Stimulated activated effector memory CD8-positive, alpha-beta T cell treated with anti-CD3 and anti-CD28 coated beads, Interleukin-12 subunit alpha, Interleukin-12 subunit beta, amount 100 ng/mL, for 72 hours (primary cell): Measurements from ENCODE around the gene SCGB3A1.
A peak's percentile ranks its signal among the peaks of the same experiment; 100 is the strongest.

ENCODE experiments used
- ATAC-seq: fragments of 150-1000 bp; cut with Tn5 transposase; 2 replicates; pipeline ENCODE4 v1.10.0; 2021
- DNase-seq, 2 donors: peaks; one replicate each; pipeline ENCODE4 v3.0.0; 2021 to 2022; ENCODE audit warnings: low spot score in 2 of 2
- H3K27ac Mint-ChIP-seq: one replicate; pipeline ENCODE4 v1.8.0; 2022; ENCODE audit warnings: mild to moderate bottlenecking, mixed read lengths
- H3K36me3 Mint-ChIP-seq: one replicate; pipeline ENCODE4 v1.8.0; 2022; ENCODE audit warnings: mild to moderate bottlenecking, mixed read lengths
- H3K4me1 Mint-ChIP-seq: one replicate; pipeline ENCODE4 v1.8.0; 2022; ENCODE audit warnings: mixed read lengths
- H3K4me3 Mint-ChIP-seq: one replicate; pipeline ENCODE4 v1.8.0; 2022; ENCODE audit warnings: mild to moderate bottlenecking, mixed read lengths
- H3K9me3 Mint-ChIP-seq: one replicate; pipeline ENCODE4 v1.8.0; 2022; ENCODE audit warnings: mixed read lengths

SCGB3A1 gene

GRCh38 chr5:180601591-180602480, 10.5 kb upstream of the SCGB3A1 start:
- Mint-ChIP-seq H3K36me3 (no peaks in the 10 kb centered on the region), H3K4me3 (no peak overlapping the region), H3K4me1 (peaks cover 9% of the 10 kb centered on the region), H3K27ac (no peak overlapping the region), H3K9me3 (no peaks in the 10 kb centered on the region)
- ATAC-seq (no peak), DNase-seq (no peak)

DNA sequence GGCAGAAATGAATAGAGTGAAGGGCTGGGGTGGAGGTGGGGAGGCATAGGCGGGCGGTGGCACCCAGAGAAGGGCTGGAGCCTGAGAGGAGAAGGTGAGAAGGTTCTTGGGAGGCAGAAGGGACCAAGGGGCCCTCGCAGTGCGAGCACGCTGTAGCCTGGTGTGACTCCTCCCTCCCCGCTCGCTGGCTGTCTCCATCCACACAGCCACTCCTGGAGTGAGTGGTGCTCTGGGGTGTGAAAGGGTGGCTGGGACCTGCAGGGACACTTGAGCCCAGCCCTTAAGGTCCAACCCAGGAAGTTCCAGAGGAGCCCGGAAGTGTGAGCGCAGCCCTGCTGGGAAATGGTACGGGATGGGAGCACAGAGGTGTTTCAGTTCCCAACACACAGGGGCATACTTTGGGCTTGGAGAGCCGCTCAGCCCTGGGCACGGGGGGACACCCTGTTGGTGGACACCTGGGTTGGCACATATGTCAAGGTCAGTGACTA, 9.3 kb upstream of the SCGB3A1 start:
- H3K4me1 Mint-ChIP-seq = no peaks in the 10 kb centered on the region
- H3K4me3 Mint-ChIP-seq = no peak overlapping the region
- no peaks in the 10 kb centered on the region for H3K36me3 Mint-ChIP-seq
- H3K27ac Mint-ChIP-seq = no peak overlapping the region
- no peak for DNase-seq
- no peak for ATAC-seq
- H3K9me3 Mint-ChIP-seq = no peaks in the 10 kb centered on the region

DNA sequence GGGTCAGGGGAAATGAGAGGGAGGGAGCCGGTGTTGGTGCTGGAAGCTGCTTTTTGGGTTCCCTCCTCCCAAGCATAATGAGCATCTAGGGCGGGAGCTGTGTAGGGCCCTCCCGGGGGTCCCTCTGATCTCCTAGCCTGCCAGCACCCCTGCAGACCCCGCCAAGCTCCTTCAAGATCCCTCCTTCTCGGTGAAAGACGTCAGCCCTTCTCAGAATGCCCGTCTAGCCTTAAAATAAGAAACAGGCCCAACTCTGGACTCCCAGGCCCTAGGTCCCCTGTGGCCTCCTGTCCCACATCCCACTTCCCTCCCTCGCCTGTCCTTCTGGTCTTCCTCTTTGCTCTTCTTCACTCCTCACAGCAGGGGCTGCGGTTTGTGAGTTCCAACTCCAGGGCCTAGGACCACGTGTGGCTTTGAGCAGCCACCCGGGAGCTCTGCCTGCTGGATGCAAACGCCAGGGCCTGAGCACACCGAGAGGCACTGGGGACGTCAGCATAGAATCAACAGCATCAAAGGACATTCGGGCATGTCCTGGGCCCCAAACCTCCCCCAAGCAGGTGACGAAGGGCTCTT, 8.8 kb upstream of the SCGB3A1 start:
- Mint-ChIP-seq H3K4me1 (no peaks in the 10 kb centered on the region), H3K9me3 (no peaks in the 10 kb centered on the region)
- no peak for ATAC-seq

DNA sequence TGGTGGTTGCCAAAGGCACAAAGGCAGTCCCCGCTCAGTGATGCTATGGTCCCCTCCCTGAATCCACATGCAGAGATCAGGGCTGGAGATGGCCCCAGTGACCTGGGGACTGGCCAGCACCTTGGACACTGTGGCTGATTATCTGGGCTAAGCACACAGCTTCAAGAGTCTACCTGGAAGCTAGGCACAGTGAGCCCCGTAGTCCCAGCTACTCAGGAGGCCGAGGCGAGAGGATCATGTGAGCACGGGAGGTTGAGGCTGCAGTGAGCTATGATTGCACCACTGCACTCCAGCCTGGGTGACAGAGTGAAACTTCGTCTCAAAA, 8.3 kb upstream of the SCGB3A1 start:
- Mint-ChIP-seq H3K4me3 (no peak overlapping the region), H3K36me3 (no peaks in the 10 kb centered on the region), H3K27ac (no peak overlapping the region), H3K4me1 (no peaks in the 10 kb centered on the region), H3K9me3 (no peaks in the 10 kb centered on the region)
- no peak for ATAC-seq
- DNase-seq = no peak

More for the DNA sequence above, 8.8 kb upstream of the SCGB3A1 start:
- Mint-ChIP-seq H3K36me3 (no peaks in the 10 kb centered on the region), H3K4me3 (no peak overlapping the region), H3K27ac (no peak overlapping the region)
- DNase-seq = no peak

DNA sequence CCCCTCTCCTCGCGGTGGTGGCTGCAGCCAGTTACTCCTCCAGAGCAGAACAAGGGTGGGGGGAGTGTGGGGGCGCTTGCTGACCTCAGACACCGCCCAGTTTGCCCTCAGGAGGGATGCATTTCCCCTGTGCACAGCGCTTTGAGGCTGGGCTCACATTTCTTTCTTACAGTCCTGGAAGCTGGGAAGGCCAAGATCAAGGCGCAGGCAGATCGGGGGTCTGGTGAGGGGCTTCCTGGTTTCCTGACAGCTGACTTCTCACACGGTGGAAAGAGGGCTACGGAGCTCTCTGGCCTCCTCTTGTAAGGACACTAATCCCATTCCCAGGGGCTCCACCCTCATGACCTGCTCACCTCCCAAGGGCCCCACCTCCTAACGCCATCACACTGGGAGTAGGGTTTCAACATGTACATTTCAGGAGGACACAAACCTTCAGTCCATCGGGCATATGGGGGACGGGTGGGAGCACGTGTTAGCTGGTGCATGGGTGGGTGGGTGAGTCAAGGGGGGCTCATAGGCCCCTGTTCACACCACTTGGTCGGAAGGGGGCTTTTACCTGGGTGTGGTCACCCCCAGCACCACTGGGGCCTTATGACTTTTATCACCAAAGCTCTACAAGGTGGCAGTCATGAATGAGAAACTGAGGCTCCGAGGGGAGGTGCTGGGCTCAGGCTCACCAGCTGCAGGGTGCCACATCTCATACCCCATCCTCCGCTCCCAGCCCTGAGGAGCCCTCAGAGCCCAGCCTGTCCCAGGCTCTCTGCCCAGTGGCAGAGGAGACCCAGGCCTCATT, 7.7 kb upstream of the SCGB3A1 start:
- H3K4me3 Mint-ChIP-seq = no peak overlapping the region

GRCh38 chr5:180598316-180598701, 7.0 kb upstream of the SCGB3A1 start:
- H3K27ac Mint-ChIP-seq = no peak overlapping the region
- no peak for DNase-seq
- no peaks in the 10 kb centered on the region for H3K36me3 Mint-ChIP-seq
- H3K4me1 Mint-ChIP-seq = no peaks in the 10 kb centered on the region
- no peak for ATAC-seq
- no peak overlapping the region for H3K4me3 Mint-ChIP-seq
- no peaks in the 10 kb centered on the region for H3K9me3 Mint-ChIP-seq

More for the DNA sequence above, 7.7 kb upstream of the SCGB3A1 start:
- Mint-ChIP-seq H3K27ac (no peak overlapping the region), H3K9me3 (no peaks in the 10 kb centered on the region), H3K36me3 (no peaks in the 10 kb centered on the region), H3K4me1 (no peaks in the 10 kb centered on the region)
- DNase-seq (no peak), ATAC-seq (no peak)

DNA sequence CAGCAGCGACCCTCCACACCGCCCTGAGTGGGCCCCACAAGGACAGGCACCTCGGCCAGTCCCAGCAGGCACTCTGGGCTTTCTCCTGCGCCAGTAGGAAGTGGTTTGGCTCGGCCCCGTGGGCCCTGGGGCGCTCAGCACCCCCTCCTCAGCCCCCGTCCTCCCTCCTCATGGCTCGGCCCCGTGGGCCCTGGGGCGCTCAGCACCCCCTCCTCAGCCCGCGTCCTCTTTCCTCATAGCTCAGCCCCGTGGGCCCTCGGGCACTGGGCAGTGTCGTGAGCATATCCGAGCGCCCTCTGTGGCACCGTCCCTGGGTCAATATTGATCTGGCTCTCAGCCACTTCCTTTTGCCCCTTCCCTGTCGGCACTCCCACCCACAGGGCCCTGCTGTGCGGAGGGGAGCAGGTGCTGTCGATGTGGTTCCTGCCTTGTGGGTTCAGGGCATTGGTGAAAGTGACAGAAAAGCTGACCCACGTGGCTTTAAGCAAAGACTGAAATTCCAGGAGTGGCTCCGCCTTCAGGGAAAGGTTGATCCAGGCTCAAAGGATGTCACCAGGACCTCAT, 5.5 kb upstream of the SCGB3A1 start:
- DNase-seq (no peak), ATAC-seq (no peak)
- H3K9me3 Mint-ChIP-seq = no peaks in the 10 kb centered on the region
- peaks cover 6% of the 10 kb centered on the region for H3K4me1 Mint-ChIP-seq
- no peak overlapping the region for H3K4me3 Mint-ChIP-seq
- H3K36me3 Mint-ChIP-seq = no peaks in the 10 kb centered on the region
- H3K27ac Mint-ChIP-seq = no peak overlapping the region

DNA sequence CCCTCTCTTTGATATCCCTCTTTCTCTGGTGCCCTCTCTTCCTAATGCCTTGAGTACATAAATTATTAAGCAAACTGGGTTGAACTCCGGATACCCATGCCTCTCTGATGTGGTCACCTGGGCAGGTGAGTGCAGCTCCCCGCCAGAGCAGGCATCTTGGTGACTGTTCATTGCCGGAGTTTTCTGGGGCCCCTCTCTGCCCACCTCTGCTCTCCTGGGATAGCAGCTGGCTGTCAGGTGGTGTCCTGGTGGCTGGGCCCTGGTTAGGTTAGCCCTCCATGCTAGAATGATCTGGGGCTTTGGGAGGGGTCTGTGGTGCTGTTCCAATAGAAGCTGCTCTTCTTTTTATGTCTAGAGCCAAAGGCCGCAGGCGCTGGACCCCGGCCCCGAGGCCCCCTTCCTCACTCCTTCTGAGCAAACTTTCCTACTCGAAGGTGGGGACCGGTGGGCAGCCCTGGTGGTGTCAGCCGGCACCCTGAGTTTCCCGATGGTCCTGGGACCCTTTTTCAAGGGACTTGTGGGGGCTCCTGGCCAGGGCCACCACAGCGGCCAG, 4.9 kb upstream of the SCGB3A1 start:
- Mint-ChIP-seq H3K36me3 (no peaks in the 10 kb centered on the region), H3K9me3 (no peaks in the 10 kb centered on the region), H3K27ac (no peak overlapping the region), H3K4me3 (no peak overlapping the region), H3K4me1 (peaks cover 6% of the 10 kb centered on the region)
- DNase-seq (no peak), ATAC-seq (no peak)

DNA sequence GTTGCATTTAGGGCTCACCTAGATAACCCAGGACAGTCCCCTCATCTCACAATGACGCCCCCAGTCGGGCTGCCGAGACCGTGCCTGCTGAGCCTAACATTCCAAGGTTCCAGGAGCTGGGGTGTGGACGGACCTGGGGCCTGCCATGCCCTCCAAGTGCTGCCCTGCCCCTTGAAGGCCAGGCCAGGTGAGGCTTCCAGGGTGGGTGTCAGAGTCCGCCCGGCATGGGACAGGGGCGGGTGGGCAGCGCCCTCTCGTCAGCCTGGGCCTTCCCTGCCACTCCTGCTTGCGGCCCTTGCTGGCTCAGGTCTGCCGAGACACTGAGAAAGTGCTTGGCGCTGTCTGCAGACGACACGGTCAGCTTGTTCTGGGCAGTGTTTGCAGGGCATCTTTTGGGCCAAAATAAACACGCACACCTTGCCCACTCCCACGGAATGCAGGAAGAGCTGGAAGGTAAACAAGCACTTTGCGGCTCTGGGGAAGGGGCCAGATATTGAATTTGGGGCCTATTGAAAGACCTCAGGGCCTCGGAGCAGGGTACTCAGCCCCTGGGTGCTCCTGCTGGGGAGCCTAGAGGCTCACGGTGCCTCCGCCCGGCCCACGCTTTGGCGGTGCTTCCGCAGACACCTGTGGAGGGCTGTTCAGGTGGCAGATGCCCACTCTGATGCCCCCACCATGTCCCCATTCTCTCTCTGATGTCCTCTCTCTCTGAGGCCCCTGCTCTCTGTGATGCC, 4.2 kb upstream of the SCGB3A1 start:
- Mint-ChIP-seq H3K4me3 (no peak overlapping the region), H3K9me3 (no peaks in the 10 kb centered on the region), H3K36me3 (no peaks in the 10 kb centered on the region), H3K27ac (no peak overlapping the region), H3K4me1 (peaks cover 6% of the 10 kb centered on the region)
- no peak for DNase-seq
- no peak for ATAC-seq

DNA sequence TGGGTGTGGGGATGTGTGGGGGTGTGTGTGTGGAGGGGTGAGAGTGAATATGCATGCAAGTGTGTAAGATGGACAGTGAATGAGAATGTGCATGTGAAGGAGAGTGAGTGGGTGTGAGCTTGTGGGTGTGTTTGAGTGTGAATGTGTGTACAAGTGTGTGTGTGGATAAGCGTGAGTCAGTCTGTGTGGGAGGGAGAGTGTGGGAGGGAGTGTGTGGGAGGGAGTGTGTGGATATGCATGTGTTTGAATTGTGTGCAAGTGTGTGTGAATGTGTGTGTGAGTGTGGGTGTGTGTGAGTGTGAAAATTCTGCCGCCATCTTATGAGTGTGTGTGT, 3.7 kb upstream of the SCGB3A1 start:
- Mint-ChIP-seq H3K36me3 (no peaks in the 10 kb centered on the region), H3K27ac (no peak overlapping the region), H3K4me3 (no peak overlapping the region), H3K4me1 (peaks cover 6% of the 10 kb centered on the region), H3K9me3 (no peaks in the 10 kb centered on the region)
- DNase-seq (no peak), ATAC-seq (no peak)

- ATAC-seq (no peak), DNase-seq (no peak)
- no peak overlapping the region for H3K4me3 Mint-ChIP-seq
- H3K9me3 Mint-ChIP-seq = no peaks in the 10 kb centered on the region
- H3K27ac Mint-ChIP-seq = peak overlapping the region; percentile 67
- no peaks in the 10 kb centered on the region for H3K36me3 Mint-ChIP-seq
- H3K4me1 Mint-ChIP-seq = peaks cover 6% of the 10 kb centered on the region
Measured at GRCh38 chr5:180594311-180595045, 3.2 kb upstream of the SCGB3A1 start.

GRCh38 chr5:180593446-180594206, 2.3 kb upstream of the SCGB3A1 start:
- DNase-seq = no peak
- peaks cover 6% of the 10 kb centered on the region for H3K4me1 Mint-ChIP-seq
- H3K27ac Mint-ChIP-seq = no peak overlapping the region
- no peak overlapping the region for H3K4me3 Mint-ChIP-seq
- ATAC-seq = no peak
- no peaks in the 10 kb centered on the region for H3K36me3 Mint-ChIP-seq
- no peaks in the 10 kb centered on the region for H3K9me3 Mint-ChIP-seq

DNA sequence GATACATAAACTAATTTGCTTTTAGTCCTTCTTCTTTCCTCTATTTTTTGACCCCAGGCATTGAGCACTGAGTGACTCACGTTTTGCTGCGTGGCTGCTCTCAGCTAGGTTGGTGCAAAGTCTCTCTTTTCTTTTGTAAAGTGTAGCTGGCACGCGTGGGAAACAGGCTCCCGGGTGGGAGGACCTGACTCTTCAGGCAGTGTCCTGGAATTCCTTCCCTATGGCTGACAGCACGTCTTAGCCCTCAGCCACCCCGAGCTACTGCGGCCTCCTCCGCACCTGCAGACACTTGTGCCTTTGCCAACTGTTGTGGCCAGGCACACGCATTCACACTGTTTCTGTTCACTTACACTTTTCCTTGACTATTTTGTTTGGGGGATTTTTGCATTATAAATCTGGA, 877 bp upstream of the SCGB3A1 start:
- peak overlapping the region; percentile 47 for H3K4me3 Mint-ChIP-seq

More for the DNA sequence above, 877 bp upstream of the SCGB3A1 start:
- H3K27ac Mint-ChIP-seq = no peak overlapping the region
- H3K36me3 Mint-ChIP-seq = no peaks in the 10 kb centered on the region
- peaks cover 6% of the 10 kb centered on the region for H3K4me1 Mint-ChIP-seq
- no peaks in the 10 kb centered on the region for H3K9me3 Mint-ChIP-seq
- ATAC-seq = no peak
- DNase-seq = no peak
